Left colon (tissue), 2 donors: ENCODE results near the gene NBDY. TPM values are rescaled to one million over a fixed set of nuclear protein-coding genes. Genes with fewer than 3 reads are reported as not detected.

ENCODE experiments used
- ATAC-seq: fragments of 200-7000 bp; cut with Tn5 transposase; one replicate; pipeline ENCODE4 v1.9.1; 2020; ENCODE audit warnings: mild to moderate bottlenecking, moderate library complexity
- DNase-seq, 2 donors: peaks; one replicate each; pipeline ENCODE4 v3.0.0-alpha.2; 2020
- intact Hi-C, 2 donors: fragments of 100-400 bp; cut with DNase I in 1 of 2; cut with micrococcal nuclease in 1 of 2; formaldehyde crosslinking; loops; one replicate each; pipeline versions ENCODE4 v1.11.2 to v1.14.0; 2022; cut with DNase I, micrococcal nuclease
- total RNA-seq, 2 donors: library from RNA; stranded (reverse); fragmentation: NEBNext Ultra II Directional; extraction: Animal tissue kit (Norgen Biotek cat#: 25700); gene quantifications; one replicate each; pipeline ENCODE4 v1.2.1, GENCODE V29; 2021
- donor health status: DM: no; HTN: no; CAD: no.
- donor health status: DM: yes; HTN: yes; CAD: no.

NBDY gene
- total RNA-seq, 2 donors from 2014 or later, result 18.9 to 20.1 TPM

- ATAC-seq (no peak), DNase-seq (no peak)
- intact Hi-C loops, result no loop called here
These were observed 84.3 kb downstream of the NBDY start for GRCh38 chrX:56813318-56813837.

GRCh38 chrX:56817179-56817578 is 88.1 kb downstream of the NBDY start:
- intact Hi-C loops, result no loop called here
- ATAC-seq (peak; percentile 24), DNase-seq (no peak)

- DNase-seq (no peak), ATAC-seq (no peak)
- intact Hi-C loops, result no loop called here
These were observed 97.0 kb downstream of the NBDY start for GRCh38 chrX:56826020-56826419.

GRCh38 chrX:56833626-56834025 is 104.6 kb downstream of the NBDY start:
- intact Hi-C loops, result no loop called here
- ATAC-seq (no peak), DNase-seq (no peak)

GRCh38 chrX:56853436-56853835 is 124.4 kb downstream of the NBDY start:
- intact Hi-C loops, result no loop called here
- no peak for DNase-seq
- ATAC-seq, result no peak

GRCh38 chrX:56857042-56857441 is 128.0 kb downstream of the NBDY start:
- DNase-seq (no peak), ATAC-seq (no peak)
- intact Hi-C loops, result no loop called here

- ATAC-seq (no peak), DNase-seq (no peak)
- intact Hi-C loops, result no loop called here
These were observed 131.8 kb downstream of the NBDY start for GRCh38 chrX:56860888-56861287.

Other genes with a start within 250 kb of the NBDY start
- 10 to 100 TPM; 19.4 to 20.1 TPM for gene UBQLN2, start 165.6 kb upstream of the NBDY start, total RNA-seq